HEK293T (cell line): ENCODE results near the gene TMEM176B.
"Not testable (repeated sequence)": the region's sequence is repeated elsewhere in the genome, so short reads cannot be mapped to it uniquely, and the experiment has no call there.

Experiments used
- CTCF ChIA-PET: fragments of 350-600 bp; formaldehyde crosslinking; extraction: SDS; loops from one replicate; lab custom pipeline; 2021; ENCODE audit warnings: antibody characterized with exemption, inconsistent platforms; lab: Yijun Ruan, JAX
- POLR2A ChIA-PET: fragments of 350-600 bp; formaldehyde crosslinking; extraction: SDS; loops from one replicate; lab custom pipeline; 2020; ENCODE audit warnings: antibody characterized with exemption, inconsistent platforms; lab: Yijun Ruan, JAX
- DNase-seq: peaks from one replicate; pipeline ENCODE4 v3.0.0; 2012; ENCODE audit warnings: mixed read lengths; ENCODE audit errors: extremely low spot score
- ARNT ChIP-seq: fragments of 450-650 bp; IDR thresholded peaks from 2 replicates; pipeline ENCODE4 v1.6.1; 2017; ENCODE audit warnings: mild to moderate bottlenecking
- BHLHE40 ChIP-seq: fragments of 450-650 bp; IDR thresholded peaks from 2 replicates; pipeline ENCODE4 v1.6.1; 2016; ENCODE audit warnings: mild to moderate bottlenecking, moderate library complexity, borderline replicate concordance
- CTBP1 ChIP-seq: fragments of 450-650 bp; IDR thresholded peaks from 2 replicates; pipeline ENCODE4 v1.6.1; 2016; ENCODE audit warnings: borderline replicate concordance
- ELF4 ChIP-seq: fragments of 450-650 bp; IDR thresholded peaks from 2 replicates; pipeline ENCODE4 v1.6.1; 2017; ENCODE audit warnings: antibody characterized with exemption
- FOXA1 ChIP-seq: fragments of 450-650 bp; IDR thresholded peaks from 2 replicates; pipeline ENCODE4 v1.6.1; 2016; ENCODE audit warnings: mild to moderate bottlenecking
- FOXK2 ChIP-seq: fragments of 450-650 bp; IDR thresholded peaks from 2 replicates; pipeline ENCODE4 v1.6.1; 2016; ENCODE audit warnings: mild to moderate bottlenecking
- FOXM1 ChIP-seq: fragments of 450-650 bp; IDR thresholded peaks from 2 replicates; pipeline ENCODE4 v1.6.1; 2017; ENCODE audit warnings: mild to moderate bottlenecking, borderline replicate concordance
- HDGF ChIP-seq: fragments of 450-650 bp; IDR thresholded peaks from 2 replicates; pipeline ENCODE4 v1.6.1; 2017; ENCODE audit warnings: antibody characterized with exemption, borderline replicate concordance
- L3MBTL2 ChIP-seq: fragments of 450-650 bp; conservative IDR thresholded peaks from 2 replicates; pipeline ENCODE4 v1.6.1; 2016; ENCODE audit warnings: mild to moderate bottlenecking
- LEF1 ChIP-seq: fragments of 450-650 bp; IDR thresholded peaks from 2 replicates; pipeline ENCODE4 v1.6.1; 2017; ENCODE audit warnings: mild to moderate bottlenecking, borderline replicate concordance
- NFRKB ChIP-seq: fragments of 450-650 bp; IDR thresholded peaks from 2 replicates; pipeline ENCODE4 v1.6.1; 2016; ENCODE audit warnings: mild to moderate bottlenecking, moderate library complexity
- PKNOX1 ChIP-seq: fragments of 450-650 bp; IDR thresholded peaks from 2 replicates; pipeline ENCODE4 v1.6.1; 2016
- SP1 ChIP-seq: fragments of 450-650 bp; IDR thresholded peaks from 2 replicates; pipeline ENCODE4 v1.6.1; 2017
- SUZ12 ChIP-seq: fragments of 450-650 bp; IDR thresholded peaks from 2 replicates; pipeline ENCODE4 v1.6.1; 2016; ENCODE audit warnings: mild to moderate bottlenecking
- TARDBP ChIP-seq: fragments of 450-650 bp; IDR thresholded peaks from 2 replicates; pipeline ENCODE4 v1.6.1; 2016
- ZNF384 ChIP-seq: fragments of 450-650 bp; IDR thresholded peaks from 2 replicates; pipeline ENCODE4 v1.6.1; 2016

The TMEM176B gene

GRCh38 chr7:150814328-150815001, 14.3 kb upstream of the TMEM176B start:
- POLR2A ChIA-PET, result no interaction called here

GRCh38 chr7:150807616-150808438, 7.7 kb upstream of the TMEM176B start:
- CTCF ChIA-PET, POLR2A ChIA-PET: not testable (repeated sequence)

More at GRCh38 chr7:150814328-150815001, 14.3 kb upstream of the TMEM176B start:
- DNase-seq, result no peak
- CTCF ChIA-PET, result interaction anchor here (0.7 to 1.4 kb wide), 2 partner anchors 26 to 84 kb away, joined by 3 to 4 read pairs; no protein-coding TSS in a partner anchor
- TF ChIP-seq HDGF (no peak), BHLHE40 (no peak), NFRKB (no peak), PKNOX1 (no peak), ZNF384 (no peak), ELF4 (no peak), L3MBTL2 (no peak), SP1 (no peak), SUZ12 (no peak), CTBP1 (no peak), LEF1 (no peak), FOXA1 (no peak), ARNT (no peak), FOXM1 (no peak), FOXK2 (no peak), TARDBP (no peak)

GRCh38 chr7:150806863-150807262, 6.7 kb upstream of the TMEM176B start:
- ChIA-PET POLR2A (no interaction called here), CTCF (no interaction called here)
- TF ChIP-seq ELF4, result no peak
- TF ChIP-seq ARNT, result no peak
- TF ChIP-seq L3MBTL2, result no peak
- no peak for DNase-seq

More at GRCh38 chr7:150807616-150808438, 7.7 kb upstream of the TMEM176B start:
- DNase-seq, result not testable (repeated sequence)

- TF ChIP-seq HDGF (no peak), SUZ12 (no peak), SP1 (no peak), BHLHE40 (no peak), NFRKB (no peak), TARDBP (no peak), ELF4 (no peak)
- POLR2A ChIA-PET, result no interaction called here
These were observed 6.3 kb upstream of the TMEM176B start for GRCh38 chr7:150806454-150806853.

GRCh38 chr7:150805864-150806263, 5.7 kb upstream of the TMEM176B start:
- POLR2A ChIA-PET, result no interaction called here
- no peak for TF ChIP-seq ELF4
- TF ChIP-seq HDGF, result no peak
- TF ChIP-seq TARDBP, result no peak
- no peak for TF ChIP-seq CTBP1
- no peak for TF ChIP-seq PKNOX1
- TF ChIP-seq NFRKB, result no peak
- no peak for TF ChIP-seq ARNT
- TF ChIP-seq LEF1, result no peak
- TF ChIP-seq SUZ12, result no peak
- no peak for TF ChIP-seq FOXM1
- TF ChIP-seq L3MBTL2, result no peak
- DNase-seq, result no peak
- CTCF ChIA-PET, result no interaction called here

More at GRCh38 chr7:150806454-150806853, 6.3 kb upstream of the TMEM176B start:
- CTCF ChIA-PET, result no interaction called here
- DNase-seq, result no peak

GRCh38 chr7:150804802-150805201, 4.6 kb upstream of the TMEM176B start:
- ChIA-PET POLR2A (no interaction called here), CTCF (interaction anchor here (0.6 kb wide), 1 partner anchor 73 kb away, joined by 3 read pairs; no protein-coding TSS in a partner anchor)
- TF ChIP-seq TARDBP (no peak), NFRKB (no peak), PKNOX1 (no peak), SP1 (no peak), FOXM1 (no peak), FOXA1 (no peak)

More at GRCh38 chr7:150804802-150805201, 4.6 kb upstream of the TMEM176B start:
- no peak for DNase-seq
